Choroid plexus epithelial cell (primary cell): Measurements from ENCODE around the gene PCDHA8.
"Not testable (repeated sequence)": the region's sequence is repeated elsewhere in the genome, so short reads cannot be mapped to it uniquely, and the experiment has no call there.

Source experiments
- DNase-seq: peaks from one replicate; pipeline ENCODE4 v3.0.0-alpha.2; 2010; ENCODE audit warnings: low read depth
- H3K4me3 ChIP-seq: 2 replicates; pipeline ENCODE4 v1.5.1; 2011; ENCODE audit warnings: low read depth, mild to moderate bottlenecking, control low read depth, low read length, moderate library complexity
- TF ChIP-seq, protein P1 (sequence below): conservative IDR thresholded peaks from 2 replicates; pipeline ENCODE4 v1.5.1; 2011; ENCODE audit warnings: low read depth, mild to moderate bottlenecking, control low read depth, inconsistent platforms, low read length, moderate library complexity

Gene PCDHA8

DNA sequence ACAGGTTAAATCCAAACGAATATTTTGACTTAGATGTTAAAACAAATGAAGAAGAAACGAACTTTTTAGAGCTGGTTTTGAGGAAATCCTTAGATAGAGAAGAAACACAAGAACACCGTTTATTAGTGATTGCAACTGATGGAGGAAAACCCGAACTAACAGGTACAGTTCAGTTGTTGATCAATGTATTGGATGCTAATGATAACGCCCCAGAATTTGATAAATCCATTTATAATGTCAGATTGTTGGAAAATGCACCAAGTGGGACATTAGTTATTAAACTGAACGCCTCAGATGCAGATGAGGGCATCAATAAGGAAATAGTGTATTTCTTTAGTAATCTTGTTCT, 18.7 kb upstream of the PCDHA8 start:
- DNase-seq, result no peak
- TF ChIP-seq, protein P1, sequence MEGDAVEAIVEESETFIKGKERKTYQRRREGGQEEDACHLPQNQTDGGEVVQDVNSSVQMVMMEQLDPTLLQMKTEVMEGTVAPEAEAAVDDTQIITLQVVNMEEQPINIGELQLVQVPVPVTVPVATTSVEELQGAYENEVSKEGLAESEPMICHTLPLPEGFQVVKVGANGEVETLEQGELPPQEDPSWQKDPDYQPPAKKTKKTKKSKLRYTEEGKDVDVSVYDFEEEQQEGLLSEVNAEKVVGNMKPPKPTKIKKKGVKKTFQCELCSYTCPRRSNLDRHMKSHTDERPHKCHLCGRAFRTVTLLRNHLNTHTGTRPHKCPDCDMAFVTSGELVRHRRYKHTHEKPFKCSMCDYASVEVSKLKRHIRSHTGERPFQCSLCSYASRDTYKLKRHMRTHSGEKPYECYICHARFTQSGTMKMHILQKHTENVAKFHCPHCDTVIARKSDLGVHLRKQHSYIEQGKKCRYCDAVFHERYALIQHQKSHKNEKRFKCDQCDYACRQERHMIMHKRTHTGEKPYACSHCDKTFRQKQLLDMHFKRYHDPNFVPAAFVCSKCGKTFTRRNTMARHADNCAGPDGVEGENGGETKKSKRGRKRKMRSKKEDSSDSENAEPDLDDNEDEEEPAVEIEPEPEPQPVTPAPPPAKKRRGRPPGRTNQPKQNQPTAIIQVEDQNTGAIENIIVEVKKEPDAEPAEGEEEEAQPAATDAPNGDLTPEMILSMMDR, result no peak

DNA sequence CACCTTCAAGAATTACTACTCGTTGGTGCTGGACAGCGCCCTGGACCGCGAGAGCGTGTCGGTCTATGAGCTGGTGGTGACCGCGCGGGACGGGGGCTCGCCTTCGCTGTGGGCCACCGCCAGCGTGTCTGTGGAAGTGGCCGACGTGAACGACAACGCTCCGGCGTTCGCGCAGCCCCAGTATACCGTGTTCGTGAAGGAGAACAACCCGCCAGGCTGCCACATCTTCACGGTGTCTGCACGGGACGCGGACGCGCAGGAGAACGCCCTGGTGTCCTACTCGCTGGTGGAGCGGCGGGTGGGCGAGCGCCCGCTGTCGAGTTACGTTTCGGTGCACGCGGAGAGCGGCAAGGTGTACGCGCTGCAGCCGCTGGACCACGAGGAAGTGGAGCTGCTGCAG, 18.0 kb upstream of the PCDHA8 start:
- not testable (repeated sequence) for DNase-seq, H3K4me3 ChIP-seq

More for the DNA sequence above, 18.7 kb upstream of the PCDHA8 start:
- no peak overlapping the region for H3K4me3 ChIP-seq

DNA sequence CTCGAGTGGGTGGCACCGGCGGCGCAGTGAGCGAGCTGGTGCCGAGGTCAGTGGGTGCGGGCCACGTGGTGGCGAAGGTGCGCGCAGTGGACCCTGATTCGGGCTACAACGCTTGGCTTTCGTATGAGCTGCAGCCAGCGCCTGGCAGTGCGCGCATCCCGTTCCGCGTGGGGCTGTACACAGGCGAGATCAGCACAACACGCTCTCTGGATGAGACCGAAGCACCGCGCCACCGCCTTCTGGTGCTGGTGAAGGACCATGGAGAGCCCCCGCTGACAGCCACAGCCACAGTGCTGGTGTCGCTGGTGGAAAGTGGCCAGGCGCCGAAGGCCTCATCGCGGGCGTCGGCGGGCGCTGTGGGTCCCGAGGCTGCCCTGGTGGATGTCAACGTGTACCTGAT, 17.5 kb upstream of the PCDHA8 start:
- TF ChIP-seq, protein P1, result no peak
- no peak for DNase-seq
- no peak overlapping the region for H3K4me3 ChIP-seq

DNA sequence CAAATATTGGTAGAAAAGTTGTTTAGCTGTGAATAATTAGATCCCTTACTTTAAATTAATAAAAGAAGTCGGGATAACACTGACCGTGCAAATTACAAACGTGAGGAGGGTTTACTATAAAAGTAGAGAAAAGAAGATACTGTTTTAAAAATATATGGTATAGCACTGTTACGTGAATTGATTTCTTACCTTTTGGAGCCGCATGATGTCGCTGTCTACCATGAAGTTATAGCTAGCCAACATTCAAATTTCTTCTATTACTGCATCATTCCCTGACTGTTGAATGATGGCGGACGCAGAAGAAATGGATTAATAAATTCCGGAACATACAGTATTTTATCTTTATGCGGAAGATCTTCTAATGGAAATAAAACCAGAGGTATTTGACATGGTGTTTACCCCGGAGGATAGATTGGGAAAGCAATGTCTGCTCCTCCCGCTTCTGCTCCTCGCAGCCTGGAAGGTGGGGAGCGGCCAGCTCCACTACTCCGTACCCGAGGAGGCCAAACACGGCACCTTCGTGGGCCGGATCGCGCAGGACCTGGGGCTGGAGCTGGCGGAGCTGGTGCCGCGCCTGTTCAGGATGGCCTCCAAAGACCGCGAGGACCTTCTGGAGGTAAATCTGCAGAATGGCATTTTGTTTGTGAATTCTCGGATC, 13.2 kb upstream of the PCDHA8 start, which contains the start of gene PCDHA6:
TSS of gene PCDHA6 (plus strand) at position 257 of the 658 bp plus-strand sequence. CDS start at position 389, 132 bp downstream.
- no peak within 1 kb of the TSS for H3K4me3 ChIP-seq
- TF ChIP-seq, protein P1, result no peak
- peak; percentile 3 for DNase-seq

DNA sequence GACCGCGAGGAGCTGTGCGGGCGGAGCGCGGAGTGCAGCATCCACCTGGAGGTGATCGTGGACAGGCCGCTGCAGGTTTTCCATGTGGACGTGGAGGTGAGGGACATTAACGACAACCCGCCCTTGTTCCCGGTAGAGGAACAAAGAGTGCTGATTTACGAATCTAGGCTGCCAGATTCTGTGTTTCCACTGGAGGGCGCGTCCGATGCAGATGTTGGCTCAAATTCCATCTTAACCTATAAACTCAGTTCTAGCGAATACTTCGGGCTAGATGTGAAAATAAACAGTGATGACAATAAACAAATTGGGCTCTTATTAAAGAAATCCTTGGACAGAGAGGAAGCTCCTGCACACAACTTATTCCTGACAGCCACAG, 12.6 kb upstream of the PCDHA8 start:
- H3K4me3 ChIP-seq, result no peak overlapping the region
- TF ChIP-seq, protein P1, result no peak
- DNase-seq, result no peak

DNA sequence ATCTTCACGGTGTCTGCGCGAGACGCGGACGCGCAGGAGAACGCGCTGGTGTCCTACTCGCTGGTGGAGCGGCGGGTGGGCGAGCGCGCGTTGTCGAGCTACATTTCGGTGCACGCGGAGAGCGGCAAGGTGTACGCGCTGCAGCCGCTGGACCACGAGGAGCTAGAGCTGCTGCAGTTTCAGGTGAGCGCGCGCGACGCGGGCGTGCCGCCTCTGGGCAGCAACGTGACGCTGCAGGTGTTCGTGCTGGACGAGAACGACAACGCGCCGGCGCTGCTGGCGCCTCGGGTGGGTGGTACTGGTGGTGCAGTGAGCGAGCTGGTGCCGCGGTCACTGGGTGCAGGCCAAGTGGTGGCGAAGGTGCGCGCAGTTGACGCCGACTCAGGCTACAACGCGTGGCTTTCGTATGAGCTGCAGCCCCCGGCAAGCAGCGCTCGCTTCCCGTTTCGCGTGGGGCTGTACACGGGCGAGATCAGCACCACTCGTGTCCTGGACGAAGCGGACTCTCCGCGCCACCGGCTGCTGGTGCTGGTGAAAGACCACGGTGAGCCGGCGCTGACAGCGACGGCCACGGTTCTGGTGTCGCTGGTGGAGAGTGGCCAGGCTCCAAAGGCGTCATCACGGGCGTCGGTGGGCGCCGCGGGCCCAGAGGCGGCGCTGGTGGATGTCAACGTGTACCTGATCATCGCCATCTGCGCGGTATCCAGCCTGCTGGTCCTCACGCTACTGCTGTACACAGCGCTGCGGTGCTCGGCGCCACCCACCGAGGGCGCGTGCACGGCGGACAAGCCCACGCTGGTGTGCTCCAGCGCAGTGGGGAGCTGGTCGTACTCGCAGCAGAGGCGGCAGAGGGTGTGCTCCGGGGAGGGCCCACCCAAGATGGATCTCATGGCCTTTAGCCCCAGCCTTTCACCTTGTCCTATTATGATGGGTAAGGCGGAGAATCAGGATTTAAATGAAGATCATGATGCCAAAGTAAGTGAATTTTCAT, 11.2 kb upstream of the PCDHA8 start:
- not testable (repeated sequence) for H3K4me3 ChIP-seq, DNase-seq

DNA sequence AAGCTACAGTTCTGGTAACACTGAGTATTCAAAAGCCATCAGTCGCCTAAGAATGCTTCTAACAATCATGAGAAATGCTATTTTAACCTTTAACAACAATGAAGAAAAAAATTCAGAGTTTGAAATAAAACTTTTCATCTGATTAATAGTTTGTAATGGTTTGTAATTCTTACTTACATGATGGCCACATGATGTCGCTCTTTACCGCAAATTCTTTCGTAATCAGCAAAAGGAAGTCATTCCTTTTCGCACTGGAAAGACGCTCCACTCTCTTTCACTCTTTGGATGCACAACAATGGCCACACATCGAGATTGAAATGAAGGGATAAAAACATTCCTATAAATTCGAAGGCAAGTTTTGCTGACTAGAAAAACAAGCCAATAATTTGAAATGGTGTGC, 7.0 kb upstream of the PCDHA8 start, which contains the start of gene PCDHA7:
TSS of gene PCDHA7 (plus strand) at position 277 of the 400 bp plus-strand sequence. CDS start at position 392, 115 bp downstream.
- TF ChIP-seq, protein P1, result no peak
- H3K4me3 ChIP-seq, result no peak within 1 kb of the TSS
- DNase-seq, result no peak

DNA sequence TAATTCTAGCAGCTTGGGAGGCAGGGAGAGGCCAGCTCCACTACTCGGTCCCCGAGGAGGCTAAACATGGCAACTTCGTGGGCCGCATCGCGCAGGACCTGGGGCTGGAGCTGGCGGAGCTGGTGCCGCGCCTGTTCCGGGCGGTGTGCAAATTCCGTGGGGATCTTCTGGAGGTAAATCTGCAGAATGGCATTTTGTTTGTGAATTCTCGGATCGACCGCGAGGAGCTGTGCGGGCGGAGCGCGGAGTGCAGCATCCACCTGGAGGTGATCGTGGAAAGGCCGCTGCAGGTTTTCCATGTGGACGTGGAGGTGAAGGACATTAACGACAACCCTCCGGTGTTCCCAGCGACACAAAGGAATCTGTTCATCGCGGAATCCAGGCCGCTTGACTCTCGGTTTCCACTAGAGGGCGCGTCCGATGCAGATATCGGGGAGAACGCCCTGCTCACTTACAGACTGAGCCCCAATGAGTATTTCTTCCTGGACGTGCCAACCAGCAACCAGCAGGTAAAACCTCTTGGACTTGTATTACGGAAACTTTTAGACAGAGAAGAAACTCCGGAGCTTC, 6.5 kb upstream of the PCDHA8 start:
- not testable (repeated sequence) for H3K4me3 ChIP-seq

More for the DNA sequence above, 6.5 kb upstream of the PCDHA8 start:
- not testable (repeated sequence) for DNase-seq
